Fibroblast of lung (primary cell): ENCODE measurements around the gene PLB1. TPM values are rescaled to one million over a fixed set of nuclear protein-coding genes. Genes with fewer than 3 reads are reported as not detected.
A peak's percentile ranks its signal among the peaks of the same experiment; 100 is the strongest.

Experiments
- DNase-seq, 2 donors: peaks; one replicate each; pipeline versions ENCODE4 v3.0.0 to v3.0.0-alpha.2; 2010; ENCODE audit warnings: low read depth in 2 of 2
- H2AFZ ChIP-seq: 2 replicates; pipeline ENCODE4 v1.5.1; 2012; ENCODE audit warnings: low read length, control low read depth, inconsistent platforms
- H3K27ac ChIP-seq: 2 replicates; pipeline ENCODE4 v1.5.1; 2011; ENCODE audit warnings: low read length, control low read depth; ENCODE audit not compliant: insufficient read depth
- H3K27me3 ChIP-seq: 2 replicates; pipeline ENCODE4 v1.5.1; 2011; ENCODE audit warnings: mild to moderate bottlenecking, low read length; ENCODE audit not compliant: control insufficient read depth, insufficient read depth
- H3K36me3 ChIP-seq: 2 replicates; pipeline ENCODE4 v1.5.1; 2011; ENCODE audit warnings: low read length; ENCODE audit not compliant: control insufficient read depth, insufficient read depth
- H3K4me1 ChIP-seq: 2 replicates; pipeline ENCODE4 v1.5.1; 2011; ENCODE audit warnings: low read length; ENCODE audit not compliant: control insufficient read depth, insufficient read depth; ENCODE audit errors: extremely low read depth
- H3K4me2 ChIP-seq: 2 replicates; pipeline ENCODE4 v1.5.1; 2011; ENCODE audit warnings: low read length, control low read depth; ENCODE audit not compliant: insufficient read depth; ENCODE audit errors: extremely low read depth
- H3K4me3 ChIP-seq, 4 experiments: fragments of 200-600 bp in 1 of 4; sonication (generic) in 1 of 4; replicated peaks in 1 of 4; 2 replicates each; pipeline ENCODE4 v1.5.1; 2011 to 2016; ENCODE audit warnings: low read length in 4 of 4, low read depth in 3 of 4, mild to moderate bottlenecking in 3 of 4, control low read depth in 2 of 4, inconsistent platforms in 1 of 4, mixed read lengths in 1 of 4; ENCODE audit not compliant: insufficient read depth in 1 of 4; ENCODE audit errors: control extremely low read depth in 1 of 4
- H3K79me2 ChIP-seq: 2 replicates; pipeline ENCODE4 v1.5.1; 2012; ENCODE audit warnings: mild to moderate bottlenecking, low read length, inconsistent platforms; ENCODE audit not compliant: control insufficient read depth, insufficient read depth
- H3K9ac ChIP-seq: 2 replicates; pipeline ENCODE4 v1.5.1; 2011; ENCODE audit warnings: mild to moderate bottlenecking, low read length, control low read depth; ENCODE audit not compliant: insufficient read depth
- H3K9me3 ChIP-seq: 2 replicates; pipeline ENCODE4 v1.5.1; 2012; ENCODE audit warnings: low read depth, low read length; ENCODE audit not compliant: control insufficient read depth, insufficient read depth
- H4K20me1 ChIP-seq: 2 replicates; pipeline ENCODE4 v1.5.1; 2011; ENCODE audit warnings: low read length; ENCODE audit not compliant: control insufficient read depth, insufficient read depth; ENCODE audit errors: extremely low read depth
- CTCF ChIP-seq, 2 donors: IDR thresholded peaks in 1 of 2; conservative IDR thresholded peaks in 1 of 2; 1 replicate in 1 of 2; 2 replicates in 1 of 2; pipeline ENCODE4 v1.5.1; 2011 to 2012; ENCODE audit warnings: low read length in 2 of 2, control low read depth in 1 of 2, inconsistent platforms in 1 of 2, low read depth in 1 of 2, mild to moderate bottlenecking in 1 of 2
- EZH2 ChIP-seq: IDR thresholded peaks from 2 replicates; pipeline ENCODE4 v1.5.1; 2012; ENCODE audit warnings: low read length, control low read depth, mild to moderate bottlenecking; ENCODE audit errors: missing control alignments
- polyA plus RNA-seq, 2 donors: library from polyadenylated mRNA; depleted of rRNA in 1 of 2; stranded (reverse) in 1 of 2; unstranded in 1 of 2; fragments of >200 nt; gene quantifications; 2 replicates each; pipeline ENCODE4 v1.2.1, GENCODE V29; 2011 to 2012; ENCODE audit warnings: missing spikeins in 1 of 2
- total RNA-seq: library from RNA; depleted of rRNA; stranded (reverse); fragments of >200 nt; gene quantifications from 2 replicates; pipeline ENCODE4 v1.2.1, GENCODE V29; 2014

PLB1 gene
- total and polyA plus RNA-seq, 2 donors (not counting 1 experiment from before 2014, with no cell fraction given) = 0.70 to 1.8 TPM

DNA sequence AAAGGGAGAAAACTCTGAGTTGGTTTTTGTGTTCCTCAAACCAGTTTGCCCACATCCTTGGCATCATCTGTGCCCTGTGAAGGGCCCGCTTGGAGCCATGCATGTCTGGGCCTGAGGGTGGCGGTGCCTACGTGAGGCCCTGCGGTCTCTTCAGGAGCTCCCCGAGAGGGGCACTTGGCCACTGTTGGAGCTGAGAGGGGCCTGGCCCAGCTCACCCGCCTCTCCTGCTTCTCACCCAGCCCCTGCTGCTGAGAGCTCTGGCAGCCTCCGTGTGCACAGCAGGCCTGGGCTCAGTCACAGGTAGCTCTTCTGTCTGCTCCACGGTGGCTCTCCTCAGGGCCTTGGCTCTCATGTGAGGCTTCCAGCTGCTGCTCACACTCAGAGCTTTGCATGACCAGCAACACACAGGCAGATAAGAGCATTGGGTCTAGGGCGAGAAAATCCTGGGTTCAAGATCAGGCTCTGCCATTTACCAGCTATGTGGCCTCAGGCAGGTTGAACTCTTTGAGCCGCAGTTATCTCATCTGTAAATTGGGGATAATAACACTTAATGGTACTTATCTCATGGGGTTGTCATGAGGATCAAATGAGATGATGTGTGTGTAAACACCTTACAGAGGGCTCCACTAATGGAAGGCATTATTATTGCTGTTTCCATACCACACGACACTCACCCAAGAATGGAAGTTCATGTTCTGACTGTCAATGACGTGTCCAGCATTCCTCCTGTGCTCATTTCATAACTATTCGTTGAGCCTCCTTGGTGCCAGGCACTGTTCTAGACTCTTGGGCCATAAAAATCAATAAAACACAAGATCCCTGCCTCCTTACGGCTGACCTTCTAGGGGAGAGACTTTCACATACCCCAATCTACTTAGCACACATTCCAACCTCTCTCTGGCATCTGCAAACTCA is 41.6 kb upstream of the PLB1 start:
- peak in 1 of 2 donors; percentile 22 for DNase-seq
- no peak overlapping the region for H3K4me2 ChIP-seq
- no peaks in the 10 kb centered on the region for H3K36me3 ChIP-seq
- no peaks in the 10 kb centered on the region for H4K20me1 ChIP-seq
- no peaks in the 10 kb centered on the region for H3K79me2 ChIP-seq
- peaks cover 3% of the 10 kb centered on the region for H3K4me1 ChIP-seq
- no peak overlapping the region for H3K4me3 ChIP-seq
- no peaks in the 10 kb centered on the region for H3K27me3 ChIP-seq
- H2AFZ ChIP-seq = no peak overlapping the region
- H3K9ac ChIP-seq = no peak overlapping the region
- H3K9me3 ChIP-seq = no peaks in the 10 kb centered on the region
- H3K27ac ChIP-seq = no peak overlapping the region
- no peak for TF ChIP-seq EZH2
- no peak for TF ChIP-seq CTCF (conservative IDR thresholded peaks at IDR 0.05 in 1 of 2, IDR thresholded peaks at IDR 0.05 in 1 of 2; ENCODE audit: low read depth in 1 of 2, low read length in 2 of 2)

DNA sequence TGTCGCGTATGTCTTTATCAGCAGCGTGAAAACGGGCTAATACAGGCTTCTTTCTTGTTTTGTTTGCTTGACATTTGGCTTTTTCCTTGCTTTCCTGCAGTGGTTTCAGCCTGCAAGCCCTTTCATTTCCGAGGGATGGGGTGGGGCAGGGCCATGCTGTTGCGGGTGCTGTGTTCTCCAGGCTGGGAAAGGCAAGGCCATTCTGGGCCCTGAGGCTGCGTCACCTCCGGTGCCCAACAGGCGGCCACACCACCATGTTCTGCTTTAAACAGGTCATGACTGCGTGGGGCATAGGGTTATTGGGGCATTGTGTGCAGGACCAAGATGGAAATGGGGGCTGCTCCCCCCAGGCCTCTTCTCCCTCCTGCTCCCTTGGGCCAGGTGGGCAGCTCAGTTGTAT is 38.6 kb upstream of the PLB1 start:
- DNase-seq = no peak
- Histone ChIP-seq H3K9ac (no peak overlapping the region), H3K4me2 (no peak overlapping the region), H3K27ac (no peak overlapping the region), H3K4me3 (no peak overlapping the region), H3K36me3 (no peaks in the 10 kb centered on the region), H3K79me2 (no peaks in the 10 kb centered on the region), H4K20me1 (no peaks in the 10 kb centered on the region), H3K27me3 (no peaks in the 10 kb centered on the region), H3K9me3 (no peaks in the 10 kb centered on the region), H2AFZ (no peak overlapping the region), H3K4me1 (no peaks in the 10 kb centered on the region)
- TF ChIP-seq EZH2 (no peak), CTCF (conservative IDR thresholded peaks at IDR 0.05 in 1 of 2, IDR thresholded peaks at IDR 0.05 in 1 of 2; ENCODE audit: low read depth in 1 of 2, low read length in 2 of 2) (no peak)

- no peak overlapping the region for H3K9ac ChIP-seq
- no peak for TF ChIP-seq CTCF (conservative IDR thresholded peaks at IDR 0.05 in 1 of 2, IDR thresholded peaks at IDR 0.05 in 1 of 2; ENCODE audit: low read depth in 1 of 2, low read length in 2 of 2)
- no peak for TF ChIP-seq EZH2
Observed at GRCh38 chr2:28461056-28461455, 34.8 kb upstream of the PLB1 start.

More at GRCh38 chr2:28461056-28461455, 34.8 kb upstream of the PLB1 start:
- no peak overlapping the region for H3K4me2 ChIP-seq
- DNase-seq = no peak
- no peaks in the 10 kb centered on the region for H3K4me1 ChIP-seq
- no peaks in the 10 kb centered on the region for H3K27me3 ChIP-seq
- H4K20me1 ChIP-seq = no peaks in the 10 kb centered on the region
- no peak overlapping the region for H3K27ac ChIP-seq
- H3K79me2 ChIP-seq = no peaks in the 10 kb centered on the region
- H3K36me3 ChIP-seq = no peaks in the 10 kb centered on the region
- H3K4me3 ChIP-seq = no peak overlapping the region
- no peak overlapping the region for H2AFZ ChIP-seq
- H3K9me3 ChIP-seq = no peaks in the 10 kb centered on the region
